Gastroesophageal sphincter (tissue), 3 donors: ENCODE results near the gene CLCN2.

ENCODE experiments used
- EP300 ChIP-seq: sonication (generic); formaldehyde crosslinking; IDR thresholded peaks from one replicate; pipeline ENCODE4 v1.6.1; 2017; ENCODE audit warnings: antibody characterized with exemption, mild to moderate bottlenecking
- TF ChIP-seq, protein P1 (sequence below), 4 experiments: fragments of 200-600 bp in 2 of 4; fragments of 450-650 bp in 2 of 4; sonication (generic) in 1 of 4; IDR thresholded peaks; one replicate each; pipeline ENCODE4 v1.5.1; 2017 to 2019; ENCODE audit warnings: antibody characterized with exemption in 4 of 4, mild to moderate bottlenecking in 2 of 4, moderate library complexity in 2 of 4

DNA sequence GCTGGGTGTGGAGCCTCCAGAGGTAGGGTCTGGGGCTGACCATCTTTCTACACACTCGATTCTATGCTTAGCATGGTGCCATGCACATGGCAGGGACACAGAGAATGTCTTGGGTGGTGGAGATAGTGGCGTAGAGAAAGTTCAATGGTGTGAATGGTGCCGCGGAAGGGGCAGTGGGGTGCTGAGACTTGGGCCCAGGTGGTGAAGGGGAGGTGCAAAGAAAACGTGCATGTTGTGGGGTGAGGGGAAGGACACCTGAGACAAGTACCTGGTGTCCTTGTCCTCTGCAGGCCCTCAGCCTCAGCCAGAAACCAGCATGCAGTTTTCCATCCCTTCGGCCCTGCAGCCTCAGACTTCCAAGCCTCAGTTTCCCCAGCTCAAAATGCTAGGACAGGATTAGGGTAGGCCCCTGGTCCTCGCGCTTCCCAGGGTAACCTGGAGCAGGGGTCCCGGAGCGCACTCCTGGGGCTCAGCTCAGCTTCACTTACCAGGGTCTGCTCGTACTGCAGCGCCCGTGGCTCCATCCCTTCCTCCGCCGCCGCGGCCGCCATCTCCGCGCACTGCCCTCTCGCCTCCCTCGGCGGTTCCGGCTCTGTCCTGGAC, 375 bp downstream of the CLCN2 start:
- TF ChIP-seq, protein P1, sequence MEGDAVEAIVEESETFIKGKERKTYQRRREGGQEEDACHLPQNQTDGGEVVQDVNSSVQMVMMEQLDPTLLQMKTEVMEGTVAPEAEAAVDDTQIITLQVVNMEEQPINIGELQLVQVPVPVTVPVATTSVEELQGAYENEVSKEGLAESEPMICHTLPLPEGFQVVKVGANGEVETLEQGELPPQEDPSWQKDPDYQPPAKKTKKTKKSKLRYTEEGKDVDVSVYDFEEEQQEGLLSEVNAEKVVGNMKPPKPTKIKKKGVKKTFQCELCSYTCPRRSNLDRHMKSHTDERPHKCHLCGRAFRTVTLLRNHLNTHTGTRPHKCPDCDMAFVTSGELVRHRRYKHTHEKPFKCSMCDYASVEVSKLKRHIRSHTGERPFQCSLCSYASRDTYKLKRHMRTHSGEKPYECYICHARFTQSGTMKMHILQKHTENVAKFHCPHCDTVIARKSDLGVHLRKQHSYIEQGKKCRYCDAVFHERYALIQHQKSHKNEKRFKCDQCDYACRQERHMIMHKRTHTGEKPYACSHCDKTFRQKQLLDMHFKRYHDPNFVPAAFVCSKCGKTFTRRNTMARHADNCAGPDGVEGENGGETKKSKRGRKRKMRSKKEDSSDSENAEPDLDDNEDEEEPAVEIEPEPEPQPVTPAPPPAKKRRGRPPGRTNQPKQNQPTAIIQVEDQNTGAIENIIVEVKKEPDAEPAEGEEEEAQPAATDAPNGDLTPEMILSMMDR (IDR thresholded peaks at IDR 0.05) = no peak
- no peak for TF ChIP-seq EP300
